ENCODE measurements around the gene SSTR5.

The SSTR5 gene

DNA sequence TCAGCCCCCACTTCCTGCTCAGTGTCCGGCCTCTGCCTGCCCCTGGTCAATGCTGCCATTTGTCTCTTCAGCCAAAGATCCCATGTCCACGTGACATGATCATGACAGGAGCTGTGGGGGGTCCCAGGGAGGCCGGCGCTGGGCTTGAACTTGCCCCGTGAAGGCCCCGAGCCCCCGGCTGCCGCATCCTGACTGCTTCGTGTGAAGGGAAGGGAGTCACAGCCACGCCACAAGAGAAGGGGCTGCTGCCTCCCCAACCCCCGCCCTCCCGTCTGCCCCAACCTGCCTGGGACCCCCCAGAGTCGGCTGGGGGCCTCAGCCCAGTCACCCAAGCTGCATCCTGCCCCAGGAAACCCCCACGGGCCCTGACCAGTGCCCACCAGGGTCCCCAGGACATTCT is 14.3 kb upstream of the SSTR5 start:
- Histone ChIP-seq H3K27ac (no peak overlapping the region), H3K4me1 (ENCODE audit: control insufficient read depth in 1 of 2, insufficient read depth in 1 of 2, low read depth in 1 of 2, low read length in 1 of 2) (no peaks in the 10 kb centered on the region), H3K27me3 (peaks cover 29% of the 10 kb centered on the region), H3K4me3 (ENCODE audit: low read depth in 1 of 2, low read length in 1 of 2) (no peak overlapping the region), H3K36me3 (no peaks in the 10 kb centered on the region), H3K9me3 (no peaks in the 10 kb centered on the region)
- TF ChIP-seq, protein P1, sequence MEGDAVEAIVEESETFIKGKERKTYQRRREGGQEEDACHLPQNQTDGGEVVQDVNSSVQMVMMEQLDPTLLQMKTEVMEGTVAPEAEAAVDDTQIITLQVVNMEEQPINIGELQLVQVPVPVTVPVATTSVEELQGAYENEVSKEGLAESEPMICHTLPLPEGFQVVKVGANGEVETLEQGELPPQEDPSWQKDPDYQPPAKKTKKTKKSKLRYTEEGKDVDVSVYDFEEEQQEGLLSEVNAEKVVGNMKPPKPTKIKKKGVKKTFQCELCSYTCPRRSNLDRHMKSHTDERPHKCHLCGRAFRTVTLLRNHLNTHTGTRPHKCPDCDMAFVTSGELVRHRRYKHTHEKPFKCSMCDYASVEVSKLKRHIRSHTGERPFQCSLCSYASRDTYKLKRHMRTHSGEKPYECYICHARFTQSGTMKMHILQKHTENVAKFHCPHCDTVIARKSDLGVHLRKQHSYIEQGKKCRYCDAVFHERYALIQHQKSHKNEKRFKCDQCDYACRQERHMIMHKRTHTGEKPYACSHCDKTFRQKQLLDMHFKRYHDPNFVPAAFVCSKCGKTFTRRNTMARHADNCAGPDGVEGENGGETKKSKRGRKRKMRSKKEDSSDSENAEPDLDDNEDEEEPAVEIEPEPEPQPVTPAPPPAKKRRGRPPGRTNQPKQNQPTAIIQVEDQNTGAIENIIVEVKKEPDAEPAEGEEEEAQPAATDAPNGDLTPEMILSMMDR (IDR thresholded peaks at IDR 0.05): no peak

DNA sequence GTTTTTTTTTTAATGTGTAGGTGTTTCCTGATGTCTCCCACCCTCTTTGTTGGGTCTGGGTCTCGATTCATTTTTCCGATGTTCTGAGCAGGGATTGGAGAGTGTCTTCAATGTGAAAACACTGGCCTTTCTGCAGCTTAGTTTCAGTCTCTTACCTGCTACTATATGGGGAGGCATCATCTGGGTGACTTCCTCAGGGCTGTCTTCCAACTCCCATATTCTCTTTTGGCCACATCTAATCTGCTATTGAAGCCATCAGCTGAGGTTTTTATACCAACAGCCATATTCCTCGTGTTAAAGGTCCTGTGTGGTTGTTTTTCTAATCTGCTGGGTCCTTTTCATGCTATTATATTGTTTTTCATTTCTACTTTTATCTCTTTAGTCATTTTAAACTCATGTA is 13.2 kb upstream of the SSTR5 start:
- TF ChIP-seq, protein P1 (IDR thresholded peaks at IDR 0.05): no peak
- Histone ChIP-seq H3K36me3 (no peaks in the 10 kb centered on the region), H3K4me1 (ENCODE audit: control insufficient read depth in 1 of 2, insufficient read depth in 1 of 2, low read depth in 1 of 2, low read length in 1 of 2) (no peaks in the 10 kb centered on the region), H3K27ac (no peak overlapping the region), H3K27me3 (peaks cover 32% of the 10 kb centered on the region), H3K4me3 (ENCODE audit: low read depth in 1 of 2, low read length in 1 of 2) (no peak overlapping the region), H3K9me3 (no peaks in the 10 kb centered on the region)

DNA sequence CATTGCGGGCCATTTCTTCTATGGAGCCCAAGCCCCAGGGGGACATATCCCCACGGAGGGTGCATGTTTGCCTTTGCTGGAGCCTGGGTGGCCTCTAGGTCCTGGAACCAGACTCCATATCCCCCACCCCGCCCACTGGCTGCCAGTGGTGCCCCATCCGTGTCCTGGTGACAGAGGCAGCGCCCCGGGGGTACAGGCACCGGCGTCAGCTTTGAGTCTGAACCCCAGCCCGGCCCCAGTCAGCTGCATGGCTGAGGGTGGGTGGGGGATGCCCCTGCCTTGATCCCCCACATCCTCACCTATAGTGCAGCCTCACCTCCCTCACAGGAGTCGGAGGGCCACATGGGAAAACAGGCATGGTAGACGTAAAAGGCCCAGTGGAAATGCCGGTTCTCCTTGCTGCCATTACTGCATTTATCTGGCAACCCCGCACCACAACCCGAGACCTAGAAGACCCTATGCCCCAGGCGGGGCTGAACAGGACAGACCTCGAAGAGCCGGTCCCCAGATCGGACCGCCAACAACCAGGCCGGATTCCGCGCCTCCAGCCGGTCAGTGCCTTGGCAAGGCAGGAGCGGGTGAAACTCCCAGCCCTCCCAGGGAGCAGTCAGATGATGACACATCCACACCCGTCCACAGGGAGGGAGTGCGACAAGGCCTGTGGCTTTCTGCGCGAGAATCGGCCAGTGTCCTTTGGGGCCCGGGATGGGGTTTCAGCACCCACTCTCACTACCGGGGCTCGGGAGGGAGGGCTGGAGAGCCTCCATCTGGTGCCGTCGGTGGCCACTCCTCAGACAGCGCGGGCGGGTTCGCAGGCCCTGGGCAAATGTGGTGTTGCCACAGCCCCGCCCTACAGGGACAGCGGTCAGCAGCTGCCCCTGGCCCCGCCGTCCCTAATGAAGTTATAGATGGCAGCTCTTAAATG is 11.9 kb upstream of the SSTR5 start:
- H3K36me3 ChIP-seq: no peaks in the 10 kb centered on the region
- H3K9me3 ChIP-seq: no peaks in the 10 kb centered on the region
- no peak overlapping the region for H3K4me3 ChIP-seq (ENCODE audit: low read depth in 1 of 2, low read length in 1 of 2)
- peaks cover 38% of the 10 kb centered on the region for H3K27me3 ChIP-seq
- H3K27ac ChIP-seq: no peak overlapping the region
- no peaks in the 10 kb centered on the region for H3K4me1 ChIP-seq (ENCODE audit: control insufficient read depth in 1 of 2, insufficient read depth in 1 of 2, low read depth in 1 of 2, low read length in 1 of 2)
- TF ChIP-seq, protein P1 (IDR thresholded peaks at IDR 0.05): no peak

DNA sequence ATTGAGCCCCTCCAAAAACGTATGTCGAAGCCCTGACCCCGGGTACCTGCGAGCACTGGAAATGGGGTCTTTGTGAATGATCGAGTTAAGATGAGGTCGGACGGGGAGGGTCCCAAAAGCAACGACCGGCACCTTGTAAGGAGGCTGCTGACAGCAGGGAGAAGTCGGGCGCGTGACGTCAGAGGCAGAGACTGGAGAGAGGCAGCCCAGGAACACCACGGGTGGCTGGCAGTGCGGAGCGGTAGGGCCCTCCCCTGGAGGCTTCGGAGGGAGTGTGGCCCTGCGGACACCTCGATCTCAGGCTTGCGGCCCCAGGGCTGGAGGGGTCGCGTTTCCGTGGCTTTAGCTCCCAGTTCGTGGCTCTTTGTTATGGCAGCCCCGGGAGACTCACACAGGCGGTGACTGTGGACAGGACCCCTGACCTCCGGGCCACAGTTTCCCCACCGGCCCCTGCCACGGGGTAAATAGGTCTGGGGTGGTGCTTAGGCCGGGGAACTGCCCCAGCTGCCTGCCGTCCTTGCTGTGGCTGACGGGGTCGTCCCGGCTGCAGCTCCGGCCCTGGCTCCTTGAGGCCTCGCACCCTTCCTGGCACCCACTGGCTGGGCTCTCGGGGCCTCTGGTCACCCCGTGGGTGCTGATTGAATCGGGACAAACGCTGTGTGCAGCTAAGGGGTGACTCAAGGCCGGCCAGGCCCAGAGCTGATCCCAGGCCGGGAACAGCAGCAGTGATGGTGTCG is 10.6 kb upstream of the SSTR5 start:
- Histone ChIP-seq H3K4me1 (ENCODE audit: control insufficient read depth in 1 of 2, insufficient read depth in 1 of 2, low read depth in 1 of 2, low read length in 1 of 2) (no peaks in the 10 kb centered on the region), H3K36me3 (no peaks in the 10 kb centered on the region), H3K4me3 (ENCODE audit: low read depth in 1 of 2, low read length in 1 of 2) (no peak overlapping the region), H3K27ac (no peak overlapping the region), H3K27me3 (peaks cover 46% of the 10 kb centered on the region), H3K9me3 (no peaks in the 10 kb centered on the region)
- TF ChIP-seq, protein P1 (IDR thresholded peaks at IDR 0.05): no peak

DNA sequence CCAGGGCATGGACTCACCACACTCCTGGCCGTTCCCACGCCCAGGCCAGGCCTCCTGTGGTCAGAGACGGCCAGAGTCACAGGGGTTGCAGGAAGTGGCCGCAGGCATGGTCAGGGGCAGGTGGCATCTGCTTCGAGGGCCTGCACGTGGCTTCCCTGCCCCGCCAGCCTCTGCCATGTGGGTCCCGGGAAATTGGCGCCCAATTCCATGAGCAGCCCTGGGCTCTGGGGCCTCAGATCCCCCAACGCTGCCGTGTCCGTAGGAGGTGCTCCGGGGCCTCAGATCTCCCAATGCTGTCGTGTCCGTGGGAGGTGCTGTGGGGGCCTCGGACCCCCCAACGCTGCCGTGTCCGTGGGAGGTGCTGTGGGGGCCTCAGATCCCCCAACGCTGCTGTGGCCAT is 9.7 kb upstream of the SSTR5 start:
- H3K4me3 ChIP-seq (ENCODE audit: low read depth in 1 of 2, low read length in 1 of 2): no peak overlapping the region
- no peaks in the 10 kb centered on the region for H3K9me3 ChIP-seq
- no peaks in the 10 kb centered on the region for H3K36me3 ChIP-seq
- H3K27ac ChIP-seq: no peak overlapping the region
- TF ChIP-seq, protein P1 (IDR thresholded peaks at IDR 0.05): no peak
- H3K4me1 ChIP-seq (ENCODE audit: control insufficient read depth in 1 of 2, insufficient read depth in 1 of 2, low read depth in 1 of 2, low read length in 1 of 2): no peaks in the 10 kb centered on the region
- peaks cover 46% of the 10 kb centered on the region for H3K27me3 ChIP-seq
